K562 (cell line): ENCODE measurements around the gene EPB42. TPM values are rescaled to one million over a fixed set of nuclear protein-coding genes. Genes with fewer than 3 reads are reported as not detected.

Experiments
- ARHGAP35 ChIP-seq: fragments of 450-650 bp; IDR thresholded peaks from 2 replicates; pipeline ENCODE4 v1.6.1; 2018; ENCODE audit not compliant: partially characterized antibody
- CBFA2T2 ChIP-seq: fragments of 450-650 bp; conservative IDR thresholded peaks from 2 replicates; pipeline ENCODE4 v1.6.1; 2017; ENCODE audit warnings: mild to moderate bottlenecking
- CHD4 ChIP-seq: fragments of 200-600 bp; sonication (generic); IDR thresholded peaks from 3 replicates; pipeline ENCODE4 v1.6.1; 2012; ENCODE audit warnings: low read depth, mild to moderate bottlenecking, mixed read lengths, low read length, inconsistent platforms; ENCODE audit not compliant: insufficient read depth, insufficient replicate concordance, poor library complexity, severe bottlenecking
- CTBP1 ChIP-seq: fragments of 450-650 bp; IDR thresholded peaks from 2 replicates; pipeline ENCODE4 v1.6.1; 2016; ENCODE audit warnings: borderline replicate concordance
- E2F3 ChIP-seq: fragments of 250-450 bp; sonication (Bioruptor Pico); IDR thresholded peaks from 2 replicates; pipeline ENCODE4 v1.4.0; 2020; ENCODE audit warnings: mild to moderate bottlenecking
- EP400 ChIP-seq: fragments of 450-650 bp; IDR thresholded peaks from 2 replicates; pipeline ENCODE4 v1.6.1; 2017; ENCODE audit warnings: antibody characterized with exemption, mild to moderate bottlenecking, moderate library complexity
- GATA2 ChIP-seq: sonication (generic); formaldehyde crosslinking; IDR thresholded peaks from 2 replicates; pipeline ENCODE4 v1.4.0; 2020; ENCODE audit warnings: mild to moderate bottlenecking, missing genetic modification reagents
- HOXB6 ChIP-seq: fragments of 250-450 bp; sonication (Bioruptor Pico); IDR thresholded peaks from 2 replicates; pipeline ENCODE4 v1.5.1; 2022; ENCODE audit warnings: mild to moderate bottlenecking, borderline replicate concordance
- HSF4 ChIP-seq: fragments of 250-450 bp; sonication (Bioruptor Pico); IDR thresholded peaks from 2 replicates; pipeline ENCODE4 v2.1.2; 2022; ENCODE audit warnings: mild to moderate bottlenecking, moderate library complexity, borderline replicate concordance
- KLF10 ChIP-seq: fragments of 250-450 bp; sonication (Bioruptor Pico); IDR thresholded peaks from 2 replicates; pipeline ENCODE4 v1.6.1; 2021; ENCODE audit warnings: matching md5 sums
- MAFG ChIP-seq: fragments of 450-650 bp; conservative IDR thresholded peaks from 2 replicates; pipeline ENCODE4 v1.6.1; 2016; ENCODE audit warnings: missing genetic modification characterization, missing compliant biosample characterization
- MCM7 ChIP-seq, 2 experiments: fragments of 450-650 bp; IDR thresholded peaks; 2 replicates each; pipeline ENCODE4 v1.6.1; 2016 to 2018
- MTA1 ChIP-seq: fragments of 450-650 bp; IDR thresholded peaks from 2 replicates; pipeline ENCODE4 v1.6.1; 2017; ENCODE audit warnings: borderline replicate concordance
- MTA3 ChIP-seq: fragments of 450-650 bp; formaldehyde crosslinking; IDR thresholded peaks from 2 replicates; pipeline ENCODE4 v1.6.1; 2017; ENCODE audit warnings: mild to moderate bottlenecking, borderline replicate concordance
- NR2C2 ChIP-seq, 2 experiments: fragments of 200-800 bp in 1 of 2; sonication (Bioruptor generic) in 1 of 2; sonication (generic) in 1 of 2; formaldehyde crosslinking in 1 of 2; IDR thresholded peaks; 2 replicates each; pipeline versions ENCODE4 v1.6.1 to v1.8.0; 2016 to 2022; ENCODE audit warnings: mild to moderate bottlenecking in 1 of 2, missing compliant biosample characterization in 1 of 2, missing genetic modification characterization in 1 of 2, missing genetic modification reagents in 1 of 2
- SNIP1 ChIP-seq: fragments of 450-650 bp; IDR thresholded peaks from 2 replicates; pipeline ENCODE4 v1.7.1; 2017; ENCODE audit warnings: low read depth, mild to moderate bottlenecking
- SOX6 ChIP-seq: fragments of 450-650 bp; IDR thresholded peaks from 2 replicates; pipeline ENCODE4 v1.6.1; 2014; ENCODE audit warnings: mild to moderate bottlenecking
- STAT5A ChIP-seq: IDR thresholded peaks from 2 replicates; pipeline ENCODE4 v1.6.1; 2012; ENCODE audit warnings: low read length, inconsistent platforms, borderline replicate concordance
- TAL1 ChIP-seq: fragments of 450-650 bp; IDR thresholded peaks from 2 replicates; pipeline ENCODE4 v1.6.1; 2016; ENCODE audit warnings: mild to moderate bottlenecking
- TEAD1 ChIP-seq, 2 experiments: fragments of 450-650 bp in 1 of 2; sonication (generic) in 1 of 2; formaldehyde crosslinking; IDR thresholded peaks; 2 replicates each; pipeline versions ENCODE4 v1.4.0 to v1.8.0; 2020 to 2022; ENCODE audit warnings: mild to moderate bottlenecking in 2 of 2, missing genetic modification reagents in 1 of 2
- YY1 ChIP-seq, 3 experiments: IDR thresholded peaks; 2 replicates each; pipeline ENCODE4 v1.6.1; 2011; ENCODE audit warnings: low read length in 2 of 3, mild to moderate bottlenecking in 2 of 3, moderate library complexity in 2 of 3, borderline replicate concordance in 1 of 3, control low read depth in 1 of 3, low read depth in 1 of 3; ENCODE audit not compliant: insufficient read depth in 3 of 3, insufficient replicate concordance in 2 of 3, control insufficient read depth in 1 of 3, insufficient read length in 1 of 3; ENCODE audit errors: extremely low read depth in 1 of 3
- ZNF41 ChIP-seq: fragments of 250-450 bp; sonication (Bioruptor Pico); conservative IDR thresholded peaks from 2 replicates; pipeline ENCODE4 v1.4.0; 2020; ENCODE audit warnings: mild to moderate bottlenecking
- polyA plus RNA-seq, 8 experiments: library from polyadenylated mRNA; depleted of rRNA in 4 of 8; stranded (reverse) in 5 of 8; unstranded in 3 of 8; fragments of >200 nt; fragmentation: Nextera tagmentation in 2 of 8; fragmentation: Illumina TruSeq in 1 of 8; extraction: Ambion mirVana in 2 of 8; extraction: Trizol in 1 of 8; gene quantifications; 2 replicates each; pipeline versions ENCODE4 v1.2.1 to v1.2.3, GENCODE V29; 2011 to 2014; ENCODE audit warnings: inconsistent platforms in 1 of 8, missing spikeins in 1 of 8
- total RNA-seq, 7 experiments: library from RNA; depleted of rRNA in 6 of 7; stranded (reverse); fragments of >200 nt in 6 of 7; fragmentation: Illumina TruSeq in 2 of 7; extraction: Trizol in 2 of 7; gene quantifications; 2 replicates each; pipeline versions ENCODE4 v1.2.1 to v1.2.3, GENCODE V29; 2011 to 2021; ENCODE audit warnings: low replicate concordance in 1 of 7
- TF ChIP-seq, protein P1 (sequence below): fragments of 450-650 bp; IDR thresholded peaks from 2 replicates; pipeline ENCODE4 v1.6.1; 2016
- TF ChIP-seq, protein P2 (sequence below): fragments of 450-650 bp; conservative IDR thresholded peaks from 2 replicates; pipeline ENCODE4 v1.6.1; 2016; ENCODE audit warnings: missing genetic modification characterization, low read depth, mild to moderate bottlenecking, missing compliant biosample characterization, moderate library complexity
- TF ChIP-seq, protein P3 (sequence below): fragments of 450-650 bp; IDR thresholded peaks from 2 replicates; pipeline ENCODE4 v1.6.1; 2018; ENCODE audit warnings: mild to moderate bottlenecking, low read depth; ENCODE audit not compliant: partially characterized antibody

Gene EPB42
- total and polyA plus RNA-seq, 9 of the 15 experiments (the other 6 are each of a cell fraction or from before 2014, with no cell fraction given) = 0.38 to 2.3 (median 1.4) TPM

DNA sequence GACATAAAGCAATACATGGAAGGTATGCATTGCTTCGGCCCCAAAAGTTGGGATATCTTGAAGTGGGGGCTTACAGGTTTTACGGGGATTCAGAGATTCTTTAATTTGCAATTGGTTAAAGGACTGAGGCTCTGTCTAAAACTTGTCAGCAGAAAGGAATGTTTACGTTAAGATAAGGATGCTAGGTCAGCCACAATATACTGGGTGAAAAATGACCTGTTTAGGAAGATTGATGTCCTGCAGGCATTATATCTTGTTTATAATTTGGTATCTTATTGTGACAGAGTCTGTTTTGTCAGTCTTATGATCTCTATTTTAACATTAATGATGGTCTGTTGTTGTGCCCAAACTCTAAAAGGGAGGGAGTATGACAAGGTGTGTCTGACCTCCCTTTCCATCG is 50.9 kb downstream of the EPB42 start (continued):
- TF ChIP-seq YY1 (IDR thresholded peaks at IDR 0.05; ENCODE audit: borderline replicate concordance in 1 of 3, control insufficient read depth in 1 of 3, extremely low read depth in 1 of 3, insufficient read depth in 3 of 3, insufficient read length in 1 of 3, insufficient replicate concordance in 2 of 3, low read depth in 1 of 3, low read length in 2 of 3) = no peak
- TF ChIP-seq, protein P1, sequence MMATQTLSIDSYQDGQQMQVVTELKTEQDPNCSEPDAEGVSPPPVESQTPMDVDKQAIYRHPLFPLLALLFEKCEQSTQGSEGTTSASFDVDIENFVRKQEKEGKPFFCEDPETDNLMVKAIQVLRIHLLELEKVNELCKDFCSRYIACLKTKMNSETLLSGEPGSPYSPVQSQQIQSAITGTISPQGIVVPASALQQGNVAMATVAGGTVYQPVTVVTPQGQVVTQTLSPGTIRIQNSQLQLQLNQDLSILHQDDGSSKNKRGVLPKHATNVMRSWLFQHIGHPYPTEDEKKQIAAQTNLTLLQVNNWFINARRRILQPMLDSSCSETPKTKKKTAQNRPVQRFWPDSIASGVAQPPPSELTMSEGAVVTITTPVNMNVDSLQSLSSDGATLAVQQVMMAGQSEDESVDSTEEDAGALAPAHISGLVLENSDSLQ = peak; percentile 90
- TF ChIP-seq, protein P2, sequence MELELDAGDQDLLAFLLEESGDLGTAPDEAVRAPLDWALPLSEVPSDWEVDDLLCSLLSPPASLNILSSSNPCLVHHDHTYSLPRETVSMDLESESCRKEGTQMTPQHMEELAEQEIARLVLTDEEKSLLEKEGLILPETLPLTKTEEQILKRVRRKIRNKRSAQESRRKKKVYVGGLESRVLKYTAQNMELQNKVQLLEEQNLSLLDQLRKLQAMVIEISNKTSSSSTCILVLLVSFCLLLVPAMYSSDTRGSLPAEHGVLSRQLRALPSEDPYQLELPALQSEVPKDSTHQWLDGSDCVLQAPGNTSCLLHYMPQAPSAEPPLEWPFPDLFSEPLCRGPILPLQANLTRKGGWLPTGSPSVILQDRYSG (tag) = no peak
- no peak for TF ChIP-seq MCM7 (IDR thresholded peaks at IDR 0.05)
- 0 out of 2 replicates have a peak, but pooled peaks have one; percentile 18 for TF ChIP-seq MTA1
- no peak for TF ChIP-seq GATA2 (CRISPR knock-in tag)
- peak; percentile 49 for TF ChIP-seq CBFA2T2
- 0 out of 2 replicates have a peak, but pooled peaks have one; percentile 21 for TF ChIP-seq EP400
- TF ChIP-seq NR2C2 (CRISPR knock-in tag; IDR thresholded peaks at IDR 0.05) = no peak
- TF ChIP-seq NR2C2 (tag; IDR thresholded peaks at IDR 0.05) = 0 out of 2 replicates have a peak, but pooled peaks have one; percentile 22
- peak; percentile 74; the same call in 1 of the 2 replicates for TF ChIP-seq CTBP1
- TF ChIP-seq TEAD1 (CRISPR knock-in tag; IDR thresholded peaks at IDR 0.05) = peak; percentile 76 to 84
- TF ChIP-seq ARHGAP35 = peak; percentile 77
- peak; percentile 21; the same call in 1 of the 2 replicates for TF ChIP-seq STAT5A
- TF ChIP-seq HSF4 (CRISPR knock-in tag) = no peak
- TF ChIP-seq ZNF41 (CRISPR knock-in tag) = no peak
- no peak for TF ChIP-seq HOXB6 (CRISPR knock-in tag)
- TF ChIP-seq SOX6 = peak; percentile 78
- TF ChIP-seq MAFG (tag) = 0 out of 2 replicates have a peak, but pooled peaks have one; percentile 8
- TF ChIP-seq, protein P3, sequence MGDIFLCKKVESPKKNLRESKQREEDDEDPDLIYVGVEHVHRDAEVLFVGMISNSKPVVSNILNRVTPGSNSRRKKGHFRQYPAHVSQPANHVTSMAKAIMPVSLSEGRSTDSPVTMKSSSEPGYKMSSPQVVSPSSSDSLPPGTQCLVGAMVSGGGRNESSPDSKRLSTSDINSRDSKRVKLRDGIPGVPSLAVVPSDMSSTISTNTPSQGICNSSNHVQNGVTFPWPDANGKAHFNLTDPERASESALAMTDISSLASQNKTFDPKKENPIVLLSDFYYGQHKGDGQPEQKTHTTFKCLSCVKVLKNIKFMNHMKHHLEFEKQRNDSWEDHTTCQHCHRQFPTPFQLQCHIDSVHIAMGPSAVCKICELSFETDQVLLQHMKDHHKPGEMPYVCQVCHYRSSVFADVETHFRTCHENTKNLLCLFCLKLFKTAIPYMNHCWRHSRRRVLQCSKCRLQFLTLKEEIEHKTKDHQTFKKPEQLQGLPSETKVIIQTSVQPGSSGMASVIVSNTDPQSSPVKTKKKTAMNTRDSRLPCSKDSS = no peak
- TF ChIP-seq SNIP1 = no peak
- no peak for TF ChIP-seq MTA3
- peak; percentile 42; the same call in 1 of the 2 replicates for TF ChIP-seq TAL1
- no peak for TF ChIP-seq KLF10 (CRISPR knock-in tag)
- TF ChIP-seq E2F3 = no peak
- TF ChIP-seq CHD4 = no peak
